ENCODE data around the gene LTBP2.

GRCh38 chr14:74638066-74638465 lies 26.0 kb upstream of the LTBP2 start:
- no peak for TF ChIP-seq CTCF (IDR thresholded peaks at IDR 0.05)
- no peak for TF ChIP-seq POLR2A (IDR thresholded peaks at IDR 0.05)
